Dedifferentiated amniotic fluid mesenchymal stem cell (primary cell): ENCODE results near the gene UBASH3B.
"Not testable (repeated sequence)": the region's sequence is repeated elsewhere in the genome, so short reads cannot be mapped to it uniquely, and the experiment has no call there.

Experiments
- DNase-seq: peaks from one replicate; pipeline ENCODE4 v3.0.0-alpha.2; 2016; ENCODE audit errors: extremely low spot score

Gene UBASH3B, protein sequence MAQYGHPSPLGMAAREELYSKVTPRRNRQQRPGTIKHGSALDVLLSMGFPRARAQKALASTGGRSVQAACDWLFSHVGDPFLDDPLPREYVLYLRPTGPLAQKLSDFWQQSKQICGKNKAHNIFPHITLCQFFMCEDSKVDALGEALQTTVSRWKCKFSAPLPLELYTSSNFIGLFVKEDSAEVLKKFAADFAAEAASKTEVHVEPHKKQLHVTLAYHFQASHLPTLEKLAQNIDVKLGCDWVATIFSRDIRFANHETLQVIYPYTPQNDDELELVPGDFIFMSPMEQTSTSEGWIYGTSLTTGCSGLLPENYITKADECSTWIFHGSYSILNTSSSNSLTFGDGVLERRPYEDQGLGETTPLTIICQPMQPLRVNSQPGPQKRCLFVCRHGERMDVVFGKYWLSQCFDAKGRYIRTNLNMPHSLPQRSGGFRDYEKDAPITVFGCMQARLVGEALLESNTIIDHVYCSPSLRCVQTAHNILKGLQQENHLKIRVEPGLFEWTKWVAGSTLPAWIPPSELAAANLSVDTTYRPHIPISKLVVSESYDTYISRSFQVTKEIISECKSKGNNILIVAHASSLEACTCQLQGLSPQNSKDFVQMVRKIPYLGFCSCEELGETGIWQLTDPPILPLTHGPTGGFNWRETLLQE

DNA sequence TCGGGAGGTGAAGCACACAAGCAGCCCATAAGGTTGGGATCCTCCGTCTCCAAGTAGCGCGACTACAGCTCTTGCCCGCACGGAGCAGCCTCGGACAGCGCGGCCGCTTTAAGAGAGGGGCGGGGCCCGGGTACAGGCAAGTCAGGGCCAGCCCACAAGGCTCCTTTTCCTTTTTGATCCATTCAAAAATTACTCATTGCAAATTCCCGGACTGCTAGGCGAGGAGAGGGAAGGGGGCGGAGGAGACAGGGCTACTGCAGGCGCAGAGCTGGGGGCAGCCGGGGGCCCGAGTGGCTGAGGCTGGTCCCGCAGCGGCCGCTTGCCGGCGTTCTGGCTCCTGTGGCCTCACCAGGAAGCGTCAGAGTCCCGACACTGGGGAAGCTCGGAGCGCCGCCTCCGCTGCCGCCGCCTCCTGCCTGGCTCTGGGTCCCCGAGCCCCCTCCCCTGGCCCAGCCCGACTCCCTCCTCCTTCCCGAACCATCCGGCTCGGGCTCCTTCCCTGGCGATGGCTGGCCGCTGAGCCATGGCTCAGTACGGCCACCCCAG, at the start of gene UBASH3B:
UBASH3B (plus strand) TSS at position 196 of the 546 bp plus-strand sequence; CDS start at position 524, 328 bp downstream.
- peak; percentile 79 for DNase-seq

DNA sequence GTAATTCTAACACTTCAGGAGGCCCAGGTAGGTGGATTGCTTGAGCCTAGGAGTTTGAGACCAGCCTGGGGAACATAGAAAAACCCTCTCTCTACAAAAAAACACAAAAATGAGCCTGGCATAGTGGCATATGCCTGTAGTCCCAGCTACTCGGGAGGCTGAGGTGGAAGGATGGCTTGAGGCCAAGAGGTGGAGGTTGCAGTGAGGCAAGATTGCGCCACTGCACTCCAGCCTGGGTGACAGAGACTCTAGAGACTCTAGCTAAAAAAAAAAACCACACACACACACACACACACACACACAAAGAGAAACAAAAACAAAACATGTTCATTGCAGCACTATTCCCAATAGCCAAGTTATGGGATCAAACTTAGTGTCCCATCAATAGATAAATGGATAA, 48.4 kb upstream of the UBASH3B start:
- not testable (repeated sequence) for DNase-seq

DNA sequence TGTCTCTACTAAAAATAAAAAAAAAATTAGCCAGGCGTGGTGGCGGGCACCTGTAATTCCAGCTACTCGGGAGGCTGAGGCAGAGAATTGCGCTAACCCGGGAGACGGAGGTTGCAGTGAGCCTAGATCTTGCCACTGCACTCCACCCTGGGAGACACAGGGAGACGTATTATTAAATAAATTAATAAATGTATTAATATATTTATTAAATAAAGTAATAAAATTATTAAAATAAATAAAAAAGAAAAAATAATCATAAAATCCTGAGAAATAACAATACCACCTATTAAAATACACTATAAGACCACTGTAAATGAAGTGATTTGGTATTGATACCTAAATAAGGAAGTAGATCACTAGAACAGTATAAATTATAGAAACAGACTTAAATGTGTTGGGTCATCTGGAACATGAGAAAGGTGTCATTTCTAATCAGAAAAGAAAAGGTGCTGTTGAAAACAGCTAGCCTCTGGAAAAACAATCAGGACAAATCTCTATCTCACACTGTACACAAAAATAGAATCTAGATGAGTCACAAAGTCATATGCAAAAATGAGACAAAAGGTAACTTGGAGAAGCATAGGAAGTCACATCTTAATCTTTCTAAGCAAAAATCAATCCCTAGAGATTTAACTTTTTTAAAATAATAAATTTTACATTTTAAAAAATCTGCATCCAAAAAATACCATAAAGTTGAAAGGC, 43.2 kb upstream of the UBASH3B start:
- DNase-seq, result no peak

DNA sequence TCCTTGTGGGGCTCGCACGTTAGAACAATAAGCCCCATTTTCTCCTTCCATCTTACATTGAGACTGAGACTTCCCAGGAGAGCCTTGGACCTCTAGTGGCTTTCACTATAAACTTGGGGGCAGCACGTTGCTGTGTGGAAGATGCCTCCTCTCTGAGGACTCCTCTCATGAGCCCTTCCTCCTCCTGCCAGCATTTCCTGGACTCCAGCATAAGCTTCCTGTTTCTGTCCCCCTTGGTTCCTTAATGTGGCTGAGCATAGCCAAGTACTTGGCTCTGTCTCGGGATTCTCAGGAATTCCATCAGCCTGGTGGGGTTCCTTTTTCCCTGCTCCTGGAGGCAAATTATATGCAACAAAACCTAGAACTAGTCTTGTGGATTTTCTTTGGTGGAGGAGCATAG, 38.8 kb upstream of the UBASH3B start:
- no peak for DNase-seq

DNA sequence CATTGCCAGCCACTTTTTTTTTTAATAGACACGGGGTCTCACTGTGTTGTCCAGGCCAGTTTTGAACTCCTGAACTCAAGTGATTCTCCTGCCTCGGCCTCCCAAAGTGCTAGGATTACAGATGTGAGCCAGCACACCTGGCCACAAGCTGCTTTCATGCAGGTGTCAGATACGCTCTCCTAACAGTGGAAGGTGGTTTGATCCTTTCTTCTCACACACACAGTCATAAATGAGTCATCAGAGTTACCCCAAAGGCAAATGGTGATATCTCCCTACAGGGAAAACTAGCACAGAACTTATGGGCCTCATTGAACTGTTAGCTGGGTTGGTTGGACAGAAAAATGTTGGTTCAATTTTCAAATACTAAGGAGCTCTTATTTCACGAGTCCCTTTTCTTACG, 38.2 kb upstream of the UBASH3B start:
- no peak for DNase-seq

DNA sequence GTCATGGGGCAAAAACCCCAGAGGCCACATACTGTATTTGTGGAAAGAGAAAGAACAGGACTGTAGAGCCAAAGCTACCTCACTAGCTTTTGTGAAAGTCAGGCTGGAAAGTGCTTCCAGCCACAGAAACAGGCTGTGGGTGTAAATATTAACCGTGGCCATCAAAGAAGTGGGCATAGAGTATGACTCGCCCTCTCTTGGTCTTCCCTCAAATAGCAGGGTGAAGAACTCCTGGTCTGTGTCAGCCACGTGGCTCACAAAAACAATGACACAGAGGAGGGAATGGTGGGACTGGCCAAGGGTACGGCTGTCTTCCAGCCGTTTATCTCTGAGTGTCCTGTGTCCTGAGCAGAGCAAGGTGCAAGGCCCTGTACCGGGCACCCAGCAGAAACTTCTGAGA, 37.6 kb upstream of the UBASH3B start:
- no peak for DNase-seq

DNA sequence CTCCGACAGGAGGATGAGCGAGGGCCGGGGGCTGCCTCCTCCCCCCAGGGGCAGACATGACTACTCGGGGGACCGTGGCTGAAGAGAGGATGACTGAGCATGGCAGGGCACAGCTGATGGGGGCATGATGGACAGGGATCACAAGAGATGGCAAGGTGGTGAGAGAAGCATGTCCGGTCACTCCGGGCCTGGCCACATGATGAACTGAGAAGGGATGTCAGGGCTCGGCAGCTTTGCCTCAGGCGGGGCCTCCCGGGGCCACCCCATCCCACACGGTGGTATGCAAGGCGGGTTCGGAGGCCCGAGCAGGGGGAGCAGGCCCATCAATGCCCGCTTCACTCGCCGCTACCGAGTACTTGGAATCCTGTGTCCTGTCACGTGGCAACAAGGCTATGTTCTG, 36.6 kb upstream of the UBASH3B start:
- no peak for DNase-seq

DNA sequence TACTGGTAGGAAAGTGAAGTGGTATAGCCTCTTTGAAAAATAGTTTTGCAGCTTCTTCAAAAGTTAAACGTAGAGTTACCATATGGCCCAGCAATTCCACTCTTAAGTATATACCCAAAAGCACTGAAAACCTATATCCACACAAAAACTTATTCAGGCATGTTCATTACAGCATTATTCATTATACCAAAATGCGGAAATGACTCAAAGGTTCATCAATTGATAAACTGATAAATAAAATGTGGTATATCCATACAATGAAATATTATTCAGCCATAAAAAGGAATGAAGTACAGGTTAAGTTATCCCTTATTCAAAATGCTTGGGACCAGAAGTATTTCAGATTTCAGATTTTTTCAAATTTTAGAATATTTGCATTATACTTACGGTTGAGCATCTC, 35.8 kb upstream of the UBASH3B start:
- DNase-seq, result no peak

DNA sequence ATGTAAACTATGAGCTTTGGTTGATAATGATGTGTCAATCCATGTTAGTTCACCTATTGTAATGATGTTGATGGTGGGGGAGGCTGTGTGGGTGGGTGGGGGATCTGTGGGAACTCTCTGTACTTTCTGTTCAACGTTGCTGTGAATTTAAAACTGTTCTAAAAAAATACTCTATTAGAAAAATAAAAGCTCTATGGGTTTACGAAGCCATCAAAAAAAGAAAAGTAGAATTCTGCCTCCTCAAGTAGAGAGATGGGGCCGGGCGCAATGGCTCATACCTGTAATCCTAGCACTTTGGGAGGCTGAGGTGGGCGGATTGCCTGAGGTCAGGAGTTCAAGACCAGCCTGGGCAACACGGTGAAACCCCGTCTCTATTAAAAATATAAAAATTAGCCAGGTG, 30.0 kb upstream of the UBASH3B start:
- DNase-seq, result not testable (repeated sequence)

DNA sequence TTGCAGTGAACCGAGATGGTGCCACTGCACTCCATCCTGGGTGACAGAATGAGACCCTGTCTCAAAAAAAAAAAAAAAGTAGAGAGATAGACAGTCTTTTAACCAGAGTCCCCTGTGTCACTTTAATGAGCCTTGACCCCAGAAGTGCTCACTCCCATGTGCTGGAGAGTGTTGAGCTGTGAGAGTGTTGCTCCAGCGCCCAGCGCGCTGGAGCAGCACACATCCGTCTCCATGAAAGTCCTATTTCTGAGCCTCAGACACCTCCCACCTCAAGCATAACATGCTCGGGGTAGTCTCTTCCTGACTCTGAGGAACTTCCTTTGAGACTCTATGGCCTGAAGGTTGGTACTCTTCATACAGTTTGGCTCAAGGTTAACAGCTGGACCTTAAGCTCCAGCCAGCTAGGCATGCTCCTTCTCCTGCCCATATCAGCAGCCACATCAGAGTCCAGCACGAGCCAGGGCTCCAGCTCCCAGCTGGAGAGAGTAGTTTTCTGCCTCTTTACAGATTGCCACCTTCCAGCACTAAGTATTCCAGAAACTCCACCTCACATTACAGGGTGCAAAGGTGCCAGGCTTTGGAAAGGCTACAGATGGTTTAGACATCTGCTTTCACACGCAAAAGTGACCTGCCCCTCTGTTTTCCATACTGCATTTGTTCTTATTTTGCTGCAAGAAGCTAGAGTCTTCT, 29.4 kb upstream of the UBASH3B start:
- no peak for DNase-seq

DNA sequence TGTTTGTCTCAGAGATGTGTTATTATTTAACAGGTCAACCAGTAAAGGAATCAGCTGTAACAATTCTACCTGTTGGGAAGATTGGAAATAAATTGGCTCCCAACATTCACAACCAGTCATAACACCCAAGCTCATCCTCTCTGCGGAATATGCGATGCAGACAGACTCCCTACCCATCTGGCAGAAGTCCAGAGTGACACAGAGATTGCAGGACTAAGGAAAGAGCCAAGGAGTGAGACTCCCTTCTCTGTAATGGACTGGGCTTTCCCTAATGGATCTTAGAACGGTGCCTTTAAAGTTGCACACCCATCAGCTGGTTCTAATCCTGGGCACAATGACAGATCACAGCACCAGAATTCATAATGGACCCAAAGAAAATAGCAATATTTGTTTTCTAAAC, 27.8 kb upstream of the UBASH3B start:
- no peak for DNase-seq

DNA sequence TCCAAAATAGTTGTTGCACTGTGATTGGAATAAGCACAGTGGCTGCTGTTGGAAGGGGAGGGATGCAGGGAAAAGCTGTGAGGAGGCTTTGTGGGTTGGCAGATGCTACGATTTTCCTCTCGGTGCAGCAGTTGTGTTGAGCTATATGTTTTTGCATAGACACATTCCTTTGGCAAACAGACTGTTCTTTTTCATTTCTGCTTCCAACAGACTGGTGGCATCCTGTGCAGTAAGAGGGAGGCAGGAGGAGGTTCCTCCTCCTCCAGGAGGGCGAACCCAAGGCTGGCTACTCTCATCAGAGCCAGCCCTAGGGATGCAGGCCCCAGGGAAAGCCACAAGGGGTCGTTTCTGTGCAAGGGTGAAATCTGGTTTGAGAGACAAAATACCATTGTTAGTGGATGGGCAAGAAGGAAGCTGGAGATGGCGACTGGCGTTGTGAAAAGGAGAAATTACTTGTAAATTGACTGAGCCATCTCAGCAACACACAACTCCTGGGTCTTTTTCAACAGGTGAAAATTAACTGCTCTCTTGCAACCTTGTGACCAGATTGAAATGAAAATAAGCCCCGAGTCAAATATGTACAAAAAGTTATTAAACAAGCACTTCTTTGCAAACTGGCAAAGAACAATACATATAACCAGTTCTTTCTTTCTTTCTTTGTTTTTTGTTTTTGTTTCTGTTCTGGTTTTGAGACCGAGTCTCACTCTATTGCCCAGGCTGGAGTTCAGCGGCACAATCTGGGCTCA, 26.5 kb upstream of the UBASH3B start:
- peak; percentile 71 for DNase-seq

DNA sequence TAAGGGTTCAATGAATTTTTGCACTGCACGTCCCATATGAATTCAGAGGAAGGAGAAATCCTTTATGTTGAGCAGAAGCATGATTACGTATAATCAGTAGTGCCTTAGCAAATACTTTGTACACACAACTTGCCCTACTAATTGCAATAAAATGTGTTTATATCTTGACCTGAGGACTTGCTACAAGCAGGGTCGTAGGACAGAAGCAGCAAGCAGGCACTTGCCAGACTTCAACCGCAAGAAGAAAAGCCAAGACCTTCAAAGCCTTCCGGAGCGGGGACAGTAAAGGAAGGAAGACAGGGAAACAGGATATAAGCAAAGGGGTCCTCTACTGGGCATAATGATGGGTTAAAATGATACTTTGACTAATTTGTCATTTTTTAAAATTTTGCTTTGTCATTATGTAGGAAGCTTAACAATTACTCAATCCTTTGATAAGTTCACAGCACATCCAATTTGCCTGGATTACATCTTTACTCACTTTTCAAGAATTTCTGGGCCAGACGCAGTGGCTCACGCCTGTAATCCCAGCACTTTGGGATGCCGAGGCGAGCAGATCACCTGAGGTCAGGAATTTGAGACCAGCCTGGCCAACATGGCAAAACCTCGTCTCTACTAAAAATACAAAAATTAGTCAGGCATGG, 23.2 kb upstream of the UBASH3B start:
- no peak for DNase-seq

DNA sequence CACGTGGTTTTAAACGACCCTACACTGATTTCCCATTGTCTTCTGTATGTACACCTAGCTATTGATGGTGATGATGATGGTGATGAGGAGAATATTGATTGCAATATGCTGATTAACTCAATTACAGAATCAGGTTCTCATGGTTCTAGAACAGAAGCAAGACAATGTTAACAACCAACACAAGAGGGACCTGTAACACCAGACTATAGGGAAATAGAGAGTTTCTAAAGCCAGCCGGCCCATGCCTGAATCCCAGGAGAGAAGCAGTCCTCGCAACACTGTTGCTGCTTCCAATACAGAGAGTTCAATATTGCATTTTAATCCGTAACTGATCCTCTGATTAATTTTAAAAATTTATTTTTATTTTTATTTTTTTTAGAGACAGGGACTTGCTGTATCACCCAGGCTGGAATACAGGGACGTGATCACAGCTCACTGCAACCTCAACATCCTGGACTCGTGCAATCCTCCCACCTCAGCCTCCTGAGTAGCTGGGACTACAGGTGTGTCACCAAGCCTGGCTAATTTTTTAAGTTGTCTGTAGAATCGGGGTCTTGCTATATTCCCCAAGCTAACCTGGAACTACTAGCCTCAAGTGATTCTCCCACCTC, 22.2 kb upstream of the UBASH3B start:
- peak; percentile 67 for DNase-seq

DNA sequence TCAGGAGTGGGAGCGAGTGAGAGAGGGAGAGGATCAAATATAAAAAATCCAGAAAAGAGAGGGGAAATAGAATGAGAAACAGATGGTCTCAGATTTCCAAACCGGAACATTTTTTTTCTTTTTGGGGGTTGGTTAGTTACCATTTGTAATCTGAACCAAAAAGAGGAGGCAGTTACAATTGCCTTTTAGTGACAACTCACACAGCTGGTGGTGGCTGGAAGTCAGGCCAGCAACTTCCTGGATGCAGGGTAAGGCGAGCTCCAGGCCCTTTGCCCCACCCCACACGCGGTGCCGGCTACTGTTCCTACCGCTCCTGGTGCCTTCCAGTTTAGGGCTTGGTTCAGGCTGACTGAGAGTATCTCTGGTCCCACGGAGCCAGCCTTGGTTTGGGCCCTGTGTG, 21.0 kb upstream of the UBASH3B start:
- DNase-seq, result peak; percentile 55

DNA sequence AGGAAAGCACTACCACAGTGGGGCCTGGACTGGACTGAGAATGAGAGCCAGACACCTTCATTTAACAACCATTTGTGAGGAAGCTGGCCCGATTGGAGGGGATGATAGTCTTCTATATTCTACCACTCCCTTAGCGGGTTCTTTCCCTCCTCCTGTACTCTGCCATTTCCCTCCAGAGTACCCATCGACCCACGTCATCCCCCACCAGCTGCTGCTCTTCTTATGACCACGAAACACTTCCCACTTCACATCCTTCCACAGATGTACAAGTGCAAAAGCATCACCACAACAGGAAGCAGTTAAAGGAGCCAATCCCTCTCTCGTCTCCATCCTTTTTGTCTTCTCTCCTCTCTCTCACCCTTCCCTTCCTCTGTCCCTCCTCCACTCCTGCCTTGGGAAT, 18.0 kb upstream of the UBASH3B start:
- no peak for DNase-seq

DNA sequence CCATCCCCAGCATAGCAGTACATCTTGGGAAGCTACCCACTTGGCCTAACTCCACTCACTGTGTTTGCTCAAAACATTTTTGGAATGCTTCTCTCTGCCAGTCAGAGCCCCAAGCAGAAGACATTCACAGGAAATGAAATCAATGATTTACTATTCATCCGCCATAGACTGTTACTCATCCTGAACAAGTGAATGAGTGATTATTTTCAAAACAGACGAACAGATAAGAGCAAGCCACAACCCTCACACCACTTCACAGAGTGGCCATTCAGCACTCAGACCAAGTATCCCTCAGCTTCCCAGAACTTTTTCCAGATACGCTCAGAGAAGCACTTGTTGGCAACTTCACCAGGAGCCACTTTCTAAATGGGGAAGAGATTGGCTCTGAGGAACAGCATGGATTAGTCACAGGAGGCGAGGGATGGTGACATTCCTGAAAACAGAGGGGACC, 13.0 kb upstream of the UBASH3B start:
- DNase-seq, result peak; percentile 85

DNA sequence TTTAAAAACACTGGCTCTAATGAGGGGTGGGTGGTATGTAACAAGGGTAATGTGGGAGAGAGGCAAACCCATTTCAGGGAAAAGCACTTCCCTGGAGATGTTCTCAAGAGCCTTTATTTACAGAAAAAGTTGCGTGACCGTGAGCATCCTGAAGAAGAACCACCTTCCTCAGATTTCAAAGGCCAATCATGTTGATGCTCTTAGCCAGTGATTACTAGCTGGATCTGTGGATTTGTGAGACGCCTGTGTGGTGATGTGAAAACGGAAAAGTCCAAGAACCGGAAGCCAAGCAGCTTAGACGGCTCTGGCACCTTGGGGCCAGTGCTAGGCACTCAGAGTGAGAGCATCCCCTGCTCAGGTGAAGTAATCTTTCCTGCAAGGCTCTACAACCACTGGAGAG, 12.6 kb upstream of the UBASH3B start:
- DNase-seq, result no peak

DNA sequence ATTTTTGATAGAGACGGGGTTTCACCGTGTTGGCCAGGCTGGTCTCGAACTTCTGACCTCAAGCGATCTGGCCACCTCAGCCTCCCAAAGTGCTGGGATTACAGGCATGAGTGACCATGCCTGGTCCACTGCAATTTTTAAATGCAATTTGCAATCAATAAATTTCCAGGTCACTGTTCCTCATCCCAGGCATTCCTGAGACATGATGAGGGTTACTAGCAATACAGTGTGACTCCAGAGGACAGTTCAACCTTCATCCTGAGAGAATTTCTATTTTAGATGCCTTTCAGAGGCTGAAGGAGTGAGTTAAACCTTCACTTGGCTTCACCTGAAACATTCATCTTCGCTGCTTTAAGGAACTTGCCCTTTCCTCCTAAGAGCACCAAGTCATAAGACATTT, 9.7 kb upstream of the UBASH3B start:
- DNase-seq, result no peak
